Fibroblast of pulmonary artery (primary cell): ENCODE results near the gene LPP.

Experiments
- DNase-seq: peaks from one replicate; pipeline ENCODE4 v3.0.0-alpha.2; 2010; ENCODE audit warnings: low read depth
- H3K4me3 ChIP-seq: replicated peaks from 2 replicates; pipeline ENCODE4 v1.5.1; 2011; ENCODE audit warnings: low read depth, mild to moderate bottlenecking, control low read depth, low read length, moderate library complexity
- CTCF ChIP-seq: IDR thresholded peaks from 2 replicates; pipeline ENCODE4 v1.5.1; 2011; ENCODE audit warnings: mild to moderate bottlenecking, control low read depth, low read length, inconsistent platforms; ENCODE audit errors: missing control alignments

LPP gene

GRCh38 chr3:188901671-188902287, 747.8 kb downstream of the LPP start:
- no peak for TF ChIP-seq CTCF
- no peak for DNase-seq
- H3K4me3 ChIP-seq = no peak overlapping the region

GRCh38 chr3:188904670-188905069, 750.7 kb downstream of the LPP start:
- DNase-seq = peak; percentile 81
- TF ChIP-seq CTCF = no peak
- H3K4me3 ChIP-seq = no peak overlapping the region

GRCh38 chr3:188905547-188905946, 751.6 kb downstream of the LPP start:
- no peak for TF ChIP-seq CTCF
- no peak for DNase-seq
- H3K4me3 ChIP-seq = no peak overlapping the region

- DNase-seq = no peak
- H3K4me3 ChIP-seq = no peak overlapping the region
- no peak for TF ChIP-seq CTCF
Measured at GRCh38 chr3:188906236-188906635, 752.3 kb downstream of the LPP start.

GRCh38 chr3:188908002-188908850, 754.3 kb downstream of the LPP start:
- TF ChIP-seq CTCF = no peak
- H3K4me3 ChIP-seq = no peak overlapping the region
- no peak for DNase-seq

- no peak for TF ChIP-seq CTCF
- peak; percentile 22 for DNase-seq
- no peak overlapping the region for H3K4me3 ChIP-seq
Measured at GRCh38 chr3:188911026-188911850, 757.3 kb downstream of the LPP start.
